AG20443 (cell line): ENCODE data around the gene DOCK2.
A peak's percentile ranks its signal among the peaks of the same experiment; 100 is the strongest.

Source experiments
- DNase-seq: peaks from one replicate; pipeline ENCODE4 v3.0.0; 2012; ENCODE audit warnings: low spot score, mixed read lengths

The DOCK2 gene

GRCh38 chr5:169691471-169691870 lies 54.4 kb downstream of the DOCK2 start:
- DNase-seq: peak; percentile 21

- no peak for DNase-seq
Measured at GRCh38 chr5:169694091-169694625, 57.1 kb downstream of the DOCK2 start.

- DNase-seq: peak; percentile 22
Measured at GRCh38 chr5:169695025-169695625, 58.0 kb downstream of the DOCK2 start.

- DNase-seq: peak; percentile 93
Measured at GRCh38 chr5:169695919-169696490, 58.9 kb downstream of the DOCK2 start.

- DNase-seq: peak; percentile 25
Measured at GRCh38 chr5:169696621-169697510, 59.8 kb downstream of the DOCK2 start.

- DNase-seq: no peak
Measured at GRCh38 chr5:169697511-169697890, 60.4 kb downstream of the DOCK2 start.

- DNase-seq: no peak
Measured at GRCh38 chr5:169697976-169698375, 60.9 kb downstream of the DOCK2 start.

GRCh38 chr5:169700611-169701010 lies 63.5 kb downstream of the DOCK2 start:
- no peak for DNase-seq

- DNase-seq: peak; percentile 53
Measured at GRCh38 chr5:169701910-169702451, 64.9 kb downstream of the DOCK2 start.

GRCh38 chr5:169702693-169703481 lies 65.8 kb downstream of the DOCK2 start:
- no peak for DNase-seq

- DNase-seq: no peak
Measured at GRCh38 chr5:169703813-169704212, 66.7 kb downstream of the DOCK2 start.

- no peak for DNase-seq
Measured at GRCh38 chr5:169705322-169705721, 68.2 kb downstream of the DOCK2 start.

GRCh38 chr5:169706071-169706470 lies 69.0 kb downstream of the DOCK2 start:
- DNase-seq: no peak

GRCh38 chr5:169706758-169707450 lies 69.8 kb downstream of the DOCK2 start:
- peak; percentile 77 for DNase-seq

GRCh38 chr5:169707686-169708085 lies 70.6 kb downstream of the DOCK2 start:
- no peak for DNase-seq

GRCh38 chr5:169710675-169711074 lies 73.6 kb downstream of the DOCK2 start:
- DNase-seq: no peak

- DNase-seq: no peak
Measured at GRCh38 chr5:169711551-169712225, 74.6 kb downstream of the DOCK2 start.

- DNase-seq: no peak
Measured at GRCh38 chr5:169712428-169712827, 75.4 kb downstream of the DOCK2 start.

- DNase-seq: peak; percentile 64
Measured at GRCh38 chr5:169716287-169716686, 79.2 kb downstream of the DOCK2 start.

- no peak for DNase-seq
Measured at GRCh38 chr5:169717288-169717687, 80.2 kb downstream of the DOCK2 start.
